Islet precursor cell (in vitro differentiated cells): ENCODE measurements around the gene GAMT.
"Not testable (repeated sequence)": the region's sequence is repeated elsewhere in the genome, so short reads cannot be mapped to it uniquely, and the experiment has no call there.

Source experiments
- DNase-seq: peaks from one replicate; pipeline ENCODE4 v3.0.0-alpha.2; 2018

GAMT gene

GRCh38 chr19:1401138-1401888 is at the start of gene GAMT:
Gene GAMT (minus strand): TSS chr19:1401542. CDS start chr19:1401476, 66 bp downstream.
- no peak for DNase-seq

- no peak for DNase-seq
Observed at GRCh38 chr19:1449467-1450442, 48.4 kb upstream of the GAMT start, which contains the start of gene APC2. Gene APC2 (plus strand): TSS chr19:1450121. CDS start chr19:1453002, 2,881 bp downstream.

- no peak for DNase-seq
Observed at GRCh38 chr19:1447944-1448343, 46.6 kb upstream of the GAMT start.

GRCh38 chr19:1447504-1447903 is 46.2 kb upstream of the GAMT start:
- no peak for DNase-seq

GRCh38 chr19:1446713-1447481 is 45.6 kb upstream of the GAMT start:
- no peak for DNase-seq

- no peak for DNase-seq
Observed at GRCh38 chr19:1445932-1446712, 44.8 kb upstream of the GAMT start.

- DNase-seq: peak; percentile 86
Observed at GRCh38 chr19:1445185-1445931, 44.0 kb upstream of the GAMT start.

- DNase-seq: no peak
Observed at GRCh38 chr19:1441677-1442438, 40.5 kb upstream of the GAMT start.

- no peak for DNase-seq
Observed at GRCh38 chr19:1441022-1441426, 39.7 kb upstream of the GAMT start.

GRCh38 chr19:1440418-1440801 is 39.1 kb upstream of the GAMT start:
- DNase-seq: no peak

- DNase-seq: not testable (repeated sequence)
Observed at GRCh38 chr19:1439525-1440417, 38.4 kb upstream of the GAMT start.

GRCh38 chr19:1438933-1439354 is 37.6 kb upstream of the GAMT start:
- DNase-seq: no peak

- peak; percentile 97 for DNase-seq
Observed at GRCh38 chr19:1438035-1438932, 36.9 kb upstream of the GAMT start, which contains the start of gene RPS15. Gene RPS15 (plus strand): TSS chr19:1438396. CDS start chr19:1438426, 30 bp downstream.

GRCh38 chr19:1437609-1438008 is 36.3 kb upstream of the GAMT start:
- no peak for DNase-seq

GRCh38 chr19:1435378-1435989 is 34.1 kb upstream of the GAMT start:
- no peak for DNase-seq

GRCh38 chr19:1434577-1435060 is 33.3 kb upstream of the GAMT start:
- DNase-seq: no peak

GRCh38 chr19:1434040-1434366 is 32.7 kb upstream of the GAMT start:
- DNase-seq: no peak
